GM12875 (cell line): ENCODE measurements around the gene RAD9A.
A peak's percentile ranks its signal among the peaks of the same experiment; 100 is the strongest.

Source experiments
- H3K4me3 ChIP-seq: one replicate; pipeline ENCODE4 v1.5.1; 2011; ENCODE audit warnings: low read depth, low read length, control low read depth
- CTCF ChIP-seq: IDR thresholded peaks from 2 replicates; pipeline ENCODE4 v1.5.1; 2011; ENCODE audit warnings: low read depth, mild to moderate bottlenecking, control low read depth, inconsistent platforms, low read length, moderate library complexity, borderline replicate concordance; ENCODE audit not compliant: insufficient read depth

Gene RAD9A

GRCh38 chr11:67420646-67421429 lies 29.1 kb downstream of the RAD9A start:
- TF ChIP-seq CTCF: no peak

GRCh38 chr11:67421430-67422031 lies 29.7 kb downstream of the RAD9A start:
- H3K4me3 ChIP-seq: peak overlapping the region; percentile 33

More at GRCh38 chr11:67420646-67421429, 29.1 kb downstream of the RAD9A start:
- H3K4me3 ChIP-seq: peak overlapping the region; percentile 50

GRCh38 chr11:67422891-67423290 lies 31.1 kb downstream of the RAD9A start:
- TF ChIP-seq CTCF: no peak
- no peak overlapping the region for H3K4me3 ChIP-seq

More at GRCh38 chr11:67421430-67422031, 29.7 kb downstream of the RAD9A start:
- no peak for TF ChIP-seq CTCF

- TF ChIP-seq CTCF: no peak
- H3K4me3 ChIP-seq: no peak overlapping the region
These were observed 31.7 kb downstream of the RAD9A start for GRCh38 chr11:67423466-67423865.

GRCh38 chr11:67423891-67424613 lies 32.3 kb downstream of the RAD9A start:
- no peak overlapping the region for H3K4me3 ChIP-seq
- TF ChIP-seq CTCF: no peak

- H3K4me3 ChIP-seq: peak overlapping the region; percentile 97
These were observed 35.6 kb downstream of the RAD9A start for GRCh38 chr11:67427364-67427859.
